Measurements from ENCODE around the gene NEFH.
A peak's percentile ranks its signal among the peaks of the same experiment; 100 is the strongest.
"Not testable (repeated sequence)": the region's sequence is repeated elsewhere in the genome, so short reads cannot be mapped to it uniquely, and the experiment has no call there.

Gene NEFH

DNA sequence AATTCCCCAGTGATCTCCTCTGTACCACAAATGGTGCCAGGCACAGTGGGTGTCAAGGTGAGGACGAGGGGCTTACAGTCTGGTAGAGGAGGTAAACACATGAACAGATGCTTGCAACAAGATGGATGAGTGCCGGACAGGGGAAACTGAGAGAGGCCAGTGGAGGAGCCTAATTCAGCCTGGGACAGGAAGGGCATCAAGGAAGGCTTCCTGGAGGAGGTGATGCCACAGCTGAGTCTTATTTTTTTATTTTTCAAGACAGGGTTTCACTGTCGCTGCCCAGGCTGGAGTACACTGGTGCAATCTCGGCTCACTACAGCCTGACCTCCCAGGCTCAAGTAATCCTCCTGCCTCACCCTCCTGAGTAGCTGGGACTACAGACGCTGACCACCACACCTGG lies 18.8 kb upstream of the NEFH start:
- no peak for DNase-seq (ENCODE audit: low read depth in 3 of 3)

DNA sequence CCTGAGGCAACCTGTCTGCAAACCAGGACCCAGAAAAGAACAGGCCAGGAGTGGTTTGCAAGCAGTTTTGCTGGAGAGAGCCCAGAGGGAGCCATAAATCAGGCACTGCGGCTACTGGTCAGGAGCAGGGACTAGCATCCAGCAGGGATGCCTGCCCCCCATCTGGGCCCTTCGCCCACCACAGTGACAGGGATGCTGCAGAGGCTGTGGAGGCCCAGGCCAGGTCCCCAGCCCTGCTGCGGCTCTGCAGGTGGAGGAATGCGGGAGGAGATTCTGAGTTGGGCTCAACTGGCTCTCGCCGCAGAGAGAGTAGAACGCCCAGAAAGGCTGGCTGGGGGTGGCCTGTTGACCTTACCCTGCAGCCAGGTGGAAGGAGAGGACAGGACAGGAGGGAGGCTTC lies 16.4 kb upstream of the NEFH start:
- DNase-seq (ENCODE audit: low read depth in 3 of 3) = no peak

DNA sequence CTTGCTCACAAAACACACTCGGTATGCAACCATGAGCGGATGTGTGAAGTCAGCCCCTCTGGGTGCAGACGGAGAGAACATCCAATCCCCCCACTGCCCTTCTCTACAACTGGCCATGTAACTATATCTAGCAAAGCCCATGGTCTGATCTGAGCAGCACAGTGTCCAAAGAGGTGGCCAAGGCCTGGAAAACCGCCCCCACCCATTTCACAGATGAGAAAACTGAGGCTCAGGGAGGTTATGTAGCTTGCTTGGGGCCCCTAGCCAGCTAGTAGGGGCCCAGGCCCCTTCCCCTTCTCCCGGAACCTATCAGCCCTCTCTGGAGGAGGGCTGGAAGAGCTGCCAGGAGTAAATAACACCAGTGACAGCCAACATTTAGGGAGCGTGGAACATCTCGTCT lies 15.4 kb upstream of the NEFH start:
- no peak for DNase-seq (ENCODE audit: low read depth in 3 of 3)

DNA sequence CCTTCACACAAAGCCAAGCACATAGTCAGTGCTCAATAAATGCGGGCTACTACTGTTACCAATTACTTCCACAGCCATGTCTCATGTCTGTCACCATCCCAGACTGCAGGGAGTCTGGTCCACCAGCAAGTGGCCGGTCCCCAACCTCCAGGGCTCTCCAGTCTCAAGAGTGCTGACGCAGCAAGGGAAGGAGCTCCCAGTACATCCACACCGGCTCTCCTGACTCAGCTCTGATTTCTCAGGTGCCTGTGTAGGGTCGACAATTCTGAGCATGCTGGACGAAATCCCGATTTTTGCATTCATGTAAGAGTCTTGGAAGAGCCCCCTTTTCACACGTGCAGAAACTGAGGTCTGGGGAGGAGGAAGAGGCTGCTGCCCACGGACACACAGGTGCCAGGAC lies 10.3 kb upstream of the NEFH start:
- no peak for DNase-seq (ENCODE audit: low read depth in 3 of 3)

DNA sequence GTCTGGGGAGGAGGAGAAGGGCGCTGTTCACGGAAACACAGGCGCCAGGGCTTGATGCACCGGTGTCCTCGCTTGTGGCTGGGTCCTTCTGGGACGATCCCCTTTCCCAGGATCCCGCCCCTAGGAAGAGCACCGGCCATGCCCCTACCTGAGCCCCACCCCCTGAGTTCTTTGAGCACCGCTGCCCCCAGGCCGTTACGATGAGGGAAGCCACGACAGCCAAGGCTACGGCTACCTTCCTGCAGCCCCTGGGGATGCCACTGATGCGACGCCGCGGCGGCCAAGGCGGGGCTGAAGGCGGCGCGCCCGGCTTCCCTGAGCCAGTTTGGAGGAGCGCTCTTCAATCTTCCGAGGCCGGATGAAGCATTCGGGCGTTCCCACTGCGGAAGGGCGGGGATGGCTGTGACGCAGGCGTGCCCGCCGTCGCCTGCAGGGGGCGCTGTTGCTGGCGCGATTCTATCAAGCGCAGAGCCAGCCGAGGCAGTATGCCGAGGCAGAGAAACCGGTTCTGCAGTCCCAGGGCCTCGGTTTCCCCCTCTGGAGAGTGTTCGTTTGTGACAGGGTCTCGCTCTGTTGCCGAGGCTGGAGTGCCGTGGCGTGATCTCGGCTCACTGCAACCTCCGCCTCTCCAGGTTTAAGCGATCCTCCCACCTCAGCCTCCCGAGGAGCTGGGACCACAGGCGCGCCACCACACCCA lies 9.7 kb upstream of the NEFH start:
- peak; percentile 45 to 71 (median 48) for DNase-seq (ENCODE audit: low read depth in 3 of 3)

DNA sequence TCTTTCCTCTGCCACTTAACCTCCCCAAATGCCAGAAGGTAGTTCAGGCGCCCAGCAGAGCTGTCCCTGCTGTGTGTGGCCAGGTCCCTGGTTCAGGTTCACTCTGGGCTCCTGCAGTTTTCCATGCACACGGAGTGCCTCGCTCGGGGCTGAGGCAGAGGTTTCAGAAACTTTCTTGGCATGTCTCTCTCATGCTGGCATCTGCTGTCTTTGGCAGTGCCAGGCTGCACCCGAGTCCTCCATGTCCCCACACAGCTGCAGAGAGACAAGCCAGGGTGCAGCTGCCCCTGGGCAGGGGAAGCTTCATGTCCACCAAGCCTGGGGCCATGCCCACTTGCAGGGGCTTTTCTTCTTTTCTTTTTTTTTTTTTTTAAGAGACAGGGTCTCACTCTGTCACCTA lies 7.0 kb upstream of the NEFH start:
- no peak for DNase-seq (ENCODE audit: low read depth in 3 of 3)

DNA sequence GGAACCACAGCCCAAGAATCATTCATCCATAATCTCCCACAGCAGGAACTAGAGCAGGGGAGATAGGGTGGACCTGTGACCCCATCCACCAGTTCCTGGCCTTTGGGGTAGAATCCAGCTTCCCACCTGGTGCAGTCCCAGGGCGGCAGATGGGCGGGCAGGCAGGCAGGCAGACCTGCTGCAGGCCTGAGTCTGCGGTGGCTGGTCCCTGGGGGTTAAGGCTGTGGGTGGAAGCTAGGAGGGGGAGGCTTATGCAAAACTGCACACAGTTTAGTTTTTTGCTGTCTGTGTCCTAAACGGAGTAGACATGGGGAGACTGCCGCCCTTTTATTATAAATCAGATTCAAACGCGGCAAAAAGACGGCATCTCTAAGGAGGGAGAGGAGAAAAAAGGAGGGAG lies 4.5 kb upstream of the NEFH start:
- no peak for DNase-seq (ENCODE audit: low read depth in 3 of 3)

DNA sequence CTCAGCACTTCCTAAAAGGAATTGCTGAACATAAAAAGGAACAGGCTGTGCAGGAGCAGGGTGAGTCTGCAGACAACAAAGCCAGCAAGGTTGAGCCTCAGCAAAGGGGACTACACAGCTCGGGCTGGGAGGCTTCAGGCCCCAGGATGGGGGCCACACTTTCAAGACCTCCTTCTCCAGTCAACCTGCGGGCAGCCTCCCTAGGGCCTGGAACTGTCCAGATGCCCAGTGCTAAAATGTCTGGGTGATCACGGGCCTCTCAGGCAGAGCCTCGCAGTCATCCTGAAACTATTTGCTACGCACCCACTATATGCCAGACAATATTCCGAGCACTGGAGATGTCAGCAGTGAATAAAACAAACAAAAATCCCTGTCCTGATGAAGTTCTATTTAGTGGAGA lies 3.9 kb upstream of the NEFH start:
- DNase-seq (ENCODE audit: low read depth in 3 of 3) = no peak

DNA sequence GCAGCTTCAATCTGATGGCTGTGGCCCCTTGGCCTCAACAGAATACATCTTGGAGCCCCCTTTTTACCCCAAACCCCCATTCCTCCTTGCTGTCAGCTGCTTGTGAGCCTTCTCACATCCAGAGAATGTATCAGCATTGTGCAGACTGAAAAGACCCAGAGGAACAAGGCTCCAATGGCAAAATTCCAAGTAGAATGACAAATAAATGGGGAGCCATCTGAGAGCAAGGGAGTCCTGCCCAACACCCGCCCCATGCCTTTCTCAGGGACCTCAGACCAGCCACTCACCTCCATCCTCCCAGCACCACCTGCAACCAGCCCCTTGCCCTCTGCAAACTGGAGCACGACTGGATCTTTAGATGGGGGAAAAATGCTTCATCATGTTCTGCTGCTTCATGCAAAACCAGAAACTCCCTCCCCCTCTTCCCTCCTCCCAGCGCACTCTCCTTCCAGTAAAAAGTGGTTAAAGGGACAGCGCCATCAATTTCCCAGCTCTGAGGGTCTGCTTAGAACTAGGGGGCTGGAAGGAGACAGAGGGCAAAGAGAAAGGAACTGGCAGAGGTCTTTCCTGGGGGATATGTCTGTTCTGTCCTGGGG lies 2.2 kb upstream of the NEFH start:
- no peak for DNase-seq (ENCODE audit: low read depth in 3 of 3)

DNA sequence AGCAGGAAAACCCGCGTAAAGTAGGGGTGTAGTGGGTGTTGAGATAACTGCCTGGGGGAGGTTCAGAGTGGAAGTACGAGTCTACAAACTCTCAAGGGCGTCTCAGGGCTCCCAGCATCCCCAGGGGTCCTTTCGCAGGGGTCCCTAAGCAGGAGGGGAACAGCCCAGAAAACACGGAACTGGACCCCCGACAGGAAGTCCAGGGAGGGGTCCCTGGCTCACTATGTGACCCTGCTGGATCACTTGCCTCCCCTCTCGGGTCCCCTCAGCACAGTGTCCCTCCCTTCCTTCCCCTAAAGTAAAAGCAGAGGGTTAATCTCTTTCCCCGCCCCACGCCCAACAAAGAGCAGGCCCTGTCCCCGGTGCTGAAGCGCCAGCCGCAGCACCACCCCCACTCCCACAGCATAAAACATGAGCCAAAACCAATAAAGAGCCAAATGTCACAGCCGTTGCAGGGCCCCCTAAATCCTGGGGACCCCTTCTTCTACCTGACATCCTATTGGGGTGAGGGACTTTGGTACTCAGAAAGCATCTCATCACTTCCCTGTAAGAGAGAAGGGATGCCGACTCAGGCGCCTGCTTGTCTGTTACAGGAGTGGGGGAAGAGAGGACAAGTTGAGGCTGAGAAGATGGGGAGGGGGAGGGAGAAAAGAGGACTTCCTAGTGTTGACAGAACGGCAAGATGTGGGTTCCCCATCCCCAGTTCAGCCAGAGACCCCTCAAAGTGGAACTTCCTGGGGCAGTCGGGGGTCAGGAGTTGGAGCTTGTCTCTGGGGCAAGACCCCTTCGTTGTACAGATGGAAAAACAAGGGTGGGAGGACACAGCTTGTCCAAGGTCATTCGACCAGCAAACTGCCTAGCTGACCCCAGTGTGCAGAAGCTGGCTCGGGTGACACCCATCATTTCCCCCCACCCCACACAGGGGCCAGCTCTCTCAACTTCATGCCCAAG lies 1.4 kb upstream of the NEFH start:
- DNase-seq (ENCODE audit: low read depth in 3 of 3) = peak in 1 of 3 experiments; percentile 9

DNA sequence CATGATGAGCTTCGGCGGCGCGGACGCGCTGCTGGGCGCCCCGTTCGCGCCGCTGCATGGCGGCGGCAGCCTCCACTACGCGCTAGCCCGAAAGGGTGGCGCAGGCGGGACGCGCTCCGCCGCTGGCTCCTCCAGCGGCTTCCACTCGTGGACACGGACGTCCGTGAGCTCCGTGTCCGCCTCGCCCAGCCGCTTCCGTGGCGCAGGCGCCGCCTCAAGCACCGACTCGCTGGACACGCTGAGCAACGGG lies 169 bp downstream of the NEFH start:
- no peak for DNase-seq (ENCODE audit: low read depth in 3 of 3)

DNA sequence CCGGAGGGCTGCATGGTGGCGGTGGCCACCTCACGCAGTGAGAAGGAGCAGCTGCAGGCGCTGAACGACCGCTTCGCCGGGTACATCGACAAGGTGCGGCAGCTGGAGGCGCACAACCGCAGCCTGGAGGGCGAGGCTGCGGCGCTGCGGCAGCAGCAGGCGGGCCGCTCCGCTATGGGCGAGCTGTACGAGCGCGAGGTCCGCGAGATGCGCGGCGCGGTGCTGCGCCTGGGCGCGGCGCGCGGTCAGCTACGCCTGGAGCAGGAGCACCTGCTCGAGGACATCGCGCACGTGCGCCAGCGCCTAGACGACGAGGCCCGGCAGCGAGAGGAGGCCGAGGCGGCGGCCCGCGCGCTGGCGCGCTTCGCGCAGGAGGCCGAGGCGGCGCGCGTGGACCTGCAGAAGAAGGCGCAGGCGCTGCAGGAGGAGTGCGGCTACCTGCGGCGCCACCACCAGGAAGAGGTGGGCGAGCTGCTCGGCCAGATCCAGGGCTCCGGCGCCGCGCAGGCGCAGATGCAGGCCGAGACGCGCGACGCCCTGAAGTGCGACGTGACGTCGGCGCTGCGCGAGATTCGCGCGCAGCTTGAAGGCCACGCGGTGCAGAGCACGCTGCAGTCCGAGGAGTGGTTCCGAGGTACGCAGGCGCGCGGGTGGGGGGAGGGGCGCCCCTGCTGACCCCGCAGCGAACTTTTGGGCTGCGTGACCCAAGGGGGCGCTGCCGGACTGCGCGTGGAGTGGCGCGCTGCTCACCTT lies 670 bp downstream of the NEFH start:
- peak in 2 of 3 experiments; percentile 6 to 35 for DNase-seq (ENCODE audit: low read depth in 3 of 3)

DNA sequence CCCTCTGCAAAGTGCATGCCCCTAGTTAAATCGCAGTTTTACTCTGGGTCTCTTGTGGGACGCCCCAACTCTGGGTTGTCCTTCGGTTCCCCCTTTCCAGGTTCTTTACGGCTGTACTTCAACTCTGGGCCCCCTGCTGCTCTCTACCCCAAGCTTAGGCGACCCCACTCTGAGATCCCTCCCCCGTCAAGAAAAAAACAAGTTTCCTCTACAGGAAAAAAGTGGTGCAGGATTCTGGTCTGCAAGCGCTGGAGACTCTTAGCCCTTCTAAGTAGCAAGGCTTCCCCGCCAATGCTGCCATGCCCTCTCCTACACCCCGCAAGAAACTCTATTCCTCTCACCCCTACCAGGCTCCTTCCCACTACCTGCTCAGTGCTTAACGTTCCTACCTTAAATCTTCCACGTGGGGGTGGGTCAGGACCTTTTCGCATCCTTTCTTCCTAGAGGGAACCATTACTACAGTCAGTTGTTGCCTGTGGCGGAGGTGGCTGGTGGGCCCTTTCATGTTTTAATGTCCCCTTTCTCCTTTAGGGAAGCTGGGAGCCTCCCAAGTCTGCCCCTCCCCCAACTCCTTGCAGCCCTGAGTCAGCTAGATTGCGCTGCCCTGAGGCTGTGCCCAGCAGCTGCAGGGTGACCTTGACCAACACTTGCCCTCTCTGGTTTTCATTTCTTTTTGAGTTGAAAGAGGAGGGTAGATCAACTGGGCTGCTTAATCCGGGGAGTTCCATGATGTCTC lies 1.4 kb downstream of the NEFH start:
- no peak for DNase-seq (ENCODE audit: low read depth in 3 of 3)

DNA sequence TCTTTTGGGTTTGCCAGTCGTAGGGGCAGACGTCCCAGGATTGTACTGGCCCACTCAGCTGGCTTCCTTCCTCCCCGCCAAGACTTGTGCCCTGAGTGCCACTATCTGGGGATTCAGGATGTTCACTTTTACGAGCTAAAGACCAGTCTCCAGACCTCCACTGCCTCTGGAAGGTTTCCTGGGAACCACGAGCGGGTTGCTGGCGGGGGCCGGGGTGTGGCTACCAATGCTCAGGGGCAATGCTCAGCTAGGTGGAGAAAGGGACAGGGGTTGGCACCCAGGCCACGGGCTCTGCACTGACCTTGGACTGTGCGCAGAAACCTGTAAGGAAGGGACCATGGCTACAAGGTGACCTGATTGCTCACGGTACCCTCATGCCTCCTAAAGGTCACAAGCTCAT lies 2.2 kb downstream of the NEFH start:
- DNase-seq (ENCODE audit: low read depth in 3 of 3) = no peak

DNA sequence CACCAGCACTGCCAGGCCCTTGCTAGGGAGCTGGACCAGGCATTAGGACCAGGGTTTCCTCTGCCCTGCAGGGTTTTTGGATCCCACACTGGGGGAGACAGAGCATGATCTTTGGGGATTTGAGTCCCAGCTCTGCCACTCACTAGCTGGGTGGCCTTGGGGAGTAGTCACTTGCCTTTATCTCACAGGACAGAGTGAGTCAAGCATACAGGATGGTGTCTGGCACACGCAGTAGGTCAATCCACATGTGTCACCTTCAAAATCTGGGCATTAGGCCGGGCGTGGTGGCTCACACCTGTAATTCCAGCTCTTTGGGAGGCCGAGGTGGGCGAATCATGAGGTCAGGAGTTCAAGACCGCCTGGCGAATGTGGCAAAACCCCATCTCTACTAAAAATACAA lies 2.7 kb downstream of the NEFH start:
- DNase-seq (ENCODE audit: low read depth in 3 of 3) = no peak

DNA sequence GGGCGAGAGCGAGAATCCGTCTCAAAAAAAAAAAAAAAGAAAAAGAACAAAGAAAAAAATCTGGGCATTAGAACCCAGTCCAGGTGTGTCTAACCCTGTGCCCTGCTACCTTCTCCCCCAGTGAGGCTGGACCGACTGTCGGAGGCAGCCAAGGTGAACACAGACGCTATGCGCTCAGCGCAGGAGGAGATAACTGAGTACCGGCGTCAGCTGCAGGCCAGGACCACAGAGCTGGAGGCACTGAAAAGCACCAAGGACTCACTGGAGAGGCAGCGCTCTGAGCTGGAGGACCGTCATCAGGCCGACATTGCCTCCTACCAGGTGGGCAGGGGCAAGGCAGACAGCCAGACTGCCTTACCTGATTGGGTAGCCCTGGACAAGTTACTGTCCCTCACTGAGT lies 3.2 kb downstream of the NEFH start:
- no peak for DNase-seq (ENCODE audit: low read depth in 3 of 3)

DNA sequence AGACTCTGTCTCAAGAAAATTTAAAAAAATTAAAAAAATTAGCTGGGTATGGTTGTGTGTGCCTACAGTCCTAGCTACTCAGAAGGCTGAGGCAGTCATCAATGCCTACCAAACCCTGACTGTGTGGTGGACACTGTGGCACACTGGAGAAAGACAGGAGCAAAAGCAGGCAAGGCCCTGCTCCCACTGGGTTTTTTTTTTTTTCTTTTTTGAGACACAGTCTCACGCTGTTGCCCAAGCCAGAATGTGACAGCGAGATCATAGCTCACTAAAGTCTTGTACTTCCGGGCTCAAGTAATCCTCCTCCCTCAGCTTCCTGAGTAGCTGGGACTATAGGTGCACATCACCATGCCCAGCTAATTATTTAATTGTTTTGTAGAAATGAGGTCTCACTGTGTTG lies 4.6 kb downstream of the NEFH start:
- no peak for DNase-seq (ENCODE audit: low read depth in 3 of 3)

DNA sequence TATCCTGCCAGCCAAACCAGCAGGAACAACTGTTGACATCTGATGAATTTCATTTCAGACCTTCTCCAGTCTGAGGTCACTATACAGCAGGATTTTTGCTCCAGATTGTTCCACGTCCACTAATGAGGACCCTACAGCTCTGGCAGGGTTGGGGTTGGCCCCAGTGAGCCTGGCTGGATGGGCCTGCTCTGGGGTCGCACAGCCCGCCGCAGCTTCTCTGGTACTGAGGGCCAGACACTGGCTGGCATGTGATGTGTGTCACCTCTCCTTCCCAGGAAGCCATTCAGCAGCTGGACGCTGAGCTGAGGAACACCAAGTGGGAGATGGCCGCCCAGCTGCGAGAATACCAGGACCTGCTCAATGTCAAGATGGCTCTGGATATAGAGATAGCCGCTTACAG lies 5.4 kb downstream of the NEFH start:
- no peak for DNase-seq (ENCODE audit: low read depth in 3 of 3)

DNA sequence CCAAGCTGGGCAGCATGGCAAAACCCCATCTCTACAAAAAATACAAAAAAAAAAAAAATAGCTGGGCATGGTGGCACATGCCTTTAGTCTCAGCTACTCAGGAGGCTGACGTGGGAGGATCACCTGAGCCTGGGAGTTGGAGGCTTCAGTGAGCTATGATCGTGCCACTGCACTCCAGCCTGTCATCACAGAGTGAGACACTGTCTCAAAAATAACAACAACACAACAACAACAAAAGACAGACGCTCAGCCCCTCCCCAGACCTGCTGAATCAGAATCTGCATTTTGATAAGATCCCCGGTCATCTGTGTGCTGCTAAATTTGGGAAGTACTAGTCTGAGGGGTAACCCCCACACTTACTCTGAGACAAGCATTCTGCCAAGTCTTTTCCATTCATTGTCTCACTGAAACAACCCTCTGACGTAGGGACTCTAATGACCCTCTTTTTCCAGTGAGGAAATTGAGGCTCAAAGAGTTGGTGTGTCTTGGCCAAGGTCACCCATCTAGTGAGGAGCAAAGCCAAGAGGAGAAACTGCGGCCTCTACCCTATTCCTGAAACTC lies 7.5 kb downstream of the NEFH start:
- DNase-seq (ENCODE audit: low read depth in 3 of 3) = no peak

DNA sequence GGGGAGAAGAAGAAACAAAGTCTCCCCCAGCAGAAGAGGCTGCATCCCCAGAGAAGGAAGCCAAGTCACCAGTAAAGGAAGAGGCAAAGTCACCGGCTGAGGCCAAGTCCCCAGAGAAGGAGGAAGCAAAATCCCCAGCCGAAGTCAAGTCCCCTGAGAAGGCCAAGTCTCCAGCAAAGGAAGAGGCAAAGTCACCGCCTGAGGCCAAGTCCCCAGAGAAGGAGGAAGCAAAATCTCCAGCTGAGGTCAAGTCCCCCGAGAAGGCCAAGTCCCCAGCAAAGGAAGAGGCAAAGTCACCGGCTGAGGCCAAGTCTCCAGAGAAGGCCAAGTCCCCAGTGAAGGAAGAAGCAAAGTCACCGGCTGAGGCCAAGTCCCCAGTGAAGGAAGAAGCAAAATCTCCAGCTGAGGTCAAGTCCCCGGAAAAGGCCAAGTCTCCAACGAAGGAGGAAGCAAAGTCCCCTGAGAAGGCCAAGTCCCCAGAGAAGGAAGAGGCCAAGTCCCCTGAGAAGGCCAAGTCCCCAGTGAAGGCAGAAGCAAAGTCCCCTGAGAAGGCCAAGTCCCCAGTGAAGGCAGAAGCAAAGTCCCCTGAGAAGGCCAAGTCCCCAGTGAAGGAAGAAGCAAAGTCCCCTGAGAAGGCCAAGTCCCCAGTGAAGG lies 9.2 kb downstream of the NEFH start:
- DNase-seq (ENCODE audit: low read depth in 3 of 3) = not testable (repeated sequence)

DNA sequence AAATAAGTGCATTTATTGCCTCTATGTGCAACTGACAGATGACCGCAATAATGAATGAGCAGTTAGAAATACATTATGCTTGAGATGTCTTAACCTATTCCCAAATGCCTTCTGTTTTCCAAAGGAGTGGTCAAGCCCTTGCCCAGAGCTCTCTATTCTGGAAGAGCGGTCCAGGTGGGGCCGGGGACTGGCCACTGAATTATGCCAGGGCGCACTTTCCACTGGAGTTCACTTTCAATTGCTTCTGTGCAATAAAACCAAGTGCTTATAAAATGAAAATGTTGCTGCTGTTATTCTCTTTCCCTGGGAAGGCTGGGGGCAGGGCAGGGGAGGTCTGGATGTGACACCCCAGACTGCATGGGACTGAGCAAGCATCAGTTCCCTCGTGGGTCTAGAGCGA lies 11.0 kb downstream of the NEFH start:
- DNase-seq (ENCODE audit: low read depth in 3 of 3) = no peak
